Caco-2 (cell line): ENCODE results near the gene COMMD3. TPM values are rescaled to one million over a fixed set of nuclear protein-coding genes. Genes with fewer than 3 reads are reported as not detected.

ENCODE experiments used
- BruUV-seq: library from RNA; stranded (reverse); fragments of 400-500 nt; replicated peaks from 2 replicates; lab custom pipeline; 2021; lab: Mats Ljungman, UMichigan
- CTCF ChIA-PET: fragments of 300-600 bp; sonication (Branson Sonifier 250); formaldehyde crosslinking; loops from one replicate; lab custom pipeline; 2022; ENCODE audit warnings: antibody characterized with exemption; lab: Charles Lee
- POLR2A ChIA-PET: fragments of 300-600 bp; sonication (Branson Sonifier 250); formaldehyde crosslinking; loops from one replicate; lab custom pipeline; 2022; ENCODE audit warnings: antibody characterized with exemption; lab: Charles Lee
- DNase-seq, 2 experiments: peaks; one replicate each; pipeline versions ENCODE4 v3.0.0 to v3.0.0-alpha.2; 2020 to 2022
- H3K27me3 ChIP-seq: replicated peaks from 2 replicates; pipeline ENCODE4 v1.6.0; 2011; ENCODE audit warnings: low read length; ENCODE audit not compliant: control insufficient read depth, insufficient read depth
- H3K36me3 ChIP-seq: 2 replicates; pipeline ENCODE4 v1.5.1; 2011; ENCODE audit warnings: low read length; ENCODE audit not compliant: control insufficient read depth, insufficient read depth
- H3K4me1 ChIP-seq: fragments of 250-450 bp; sonication (Bioruptor Pico); 2 replicates; pipeline ENCODE4 v1.5.1; 2020; ENCODE audit warnings: mild to moderate bottlenecking
- H3K4me3 ChIP-seq: 2 replicates; pipeline ENCODE4 v1.5.1; 2011; ENCODE audit warnings: low read depth, mild to moderate bottlenecking, control low read depth, low read length
- H3K9me3 ChIP-seq: fragments of 250-450 bp; sonication (Bioruptor Pico); 2 replicates; pipeline ENCODE4 v1.5.1; 2020; ENCODE audit warnings: mild to moderate bottlenecking, moderate library complexity
- H3K27ac Mint-ChIP-seq: one replicate; pipeline ENCODE4 v1.8.0; 2022; ENCODE audit warnings: mixed read lengths; ENCODE audit not compliant: unreplicated experiment
- H3K27me3 Mint-ChIP-seq: one replicate; pipeline ENCODE4 v1.8.0; 2022; ENCODE audit warnings: mixed read lengths; ENCODE audit not compliant: insufficient read depth, unreplicated experiment
- H3K36me3 Mint-ChIP-seq: one replicate; pipeline ENCODE4 v1.8.0; 2022; ENCODE audit warnings: mild to moderate bottlenecking, mixed read lengths; ENCODE audit not compliant: insufficient read depth, unreplicated experiment
- H3K4me1 Mint-ChIP-seq: one replicate; pipeline ENCODE4 v1.8.0; 2022; ENCODE audit warnings: low read depth, mixed read lengths; ENCODE audit not compliant: unreplicated experiment
- H3K4me3 Mint-ChIP-seq: one replicate; pipeline ENCODE4 v1.8.0; 2022; ENCODE audit warnings: mild to moderate bottlenecking, moderate library complexity, mixed read lengths; ENCODE audit not compliant: unreplicated experiment
- H3K9me3 Mint-ChIP-seq: one replicate; pipeline ENCODE4 v1.8.0; 2022; ENCODE audit warnings: mixed read lengths; ENCODE audit not compliant: unreplicated experiment
- intact Hi-C: fragments of 100-400 bp; cut with micrococcal nuclease; formaldehyde crosslinking; loops from one replicate; pipeline ENCODE4 v1.10.0; 2022; ENCODE audit not compliant: unreplicated experiment
- total RNA-seq: library from RNA; stranded (reverse); gene quantifications from 2 replicates; pipeline ENCODE4 v1.2.3, GENCODE V29; 2022
- TF ChIP-seq, protein P1 (sequence below), 2 experiments: fragments of 200-600 bp in 1 of 2; IDR thresholded peaks; 1 replicate in 1 of 2; 2 replicates in 1 of 2; pipeline versions ENCODE4 v1.5.1 to v1.8.0; 2011 to 2022; ENCODE audit warnings: antibody characterized with exemption in 1 of 2, control low read depth in 1 of 2, inconsistent platforms in 1 of 2, low read depth in 1 of 2, low read length in 1 of 2, mild to moderate bottlenecking in 1 of 2, moderate library complexity in 1 of 2; ENCODE audit not compliant: insufficient read depth in 1 of 2, severe bottlenecking in 1 of 2, unreplicated experiment in 1 of 2

The COMMD3 gene
- total RNA-seq, 1 experiment from 2014 or later, result 50.7 TPM

- intact Hi-C loops, result loop anchor here (2.0 kb wide), 1 partner anchor 23 kb away; no protein-coding TSS in a partner anchor
- no peak for DNase-seq
- Histone ChIP-seq H3K36me3 (no peaks in the 10 kb centered on the region), H3K9me3 (no peaks in the 10 kb centered on the region), H3K27me3 (no peaks in the 10 kb centered on the region), H3K4me1 (no peaks in the 10 kb centered on the region), H3K4me3 (no peak overlapping the region)
- H3K36me3 Mint-ChIP-seq, result no peaks in the 10 kb centered on the region
- ChIA-PET POLR2A (no interaction called here), CTCF (no interaction called here)
- TF ChIP-seq, protein P1, sequence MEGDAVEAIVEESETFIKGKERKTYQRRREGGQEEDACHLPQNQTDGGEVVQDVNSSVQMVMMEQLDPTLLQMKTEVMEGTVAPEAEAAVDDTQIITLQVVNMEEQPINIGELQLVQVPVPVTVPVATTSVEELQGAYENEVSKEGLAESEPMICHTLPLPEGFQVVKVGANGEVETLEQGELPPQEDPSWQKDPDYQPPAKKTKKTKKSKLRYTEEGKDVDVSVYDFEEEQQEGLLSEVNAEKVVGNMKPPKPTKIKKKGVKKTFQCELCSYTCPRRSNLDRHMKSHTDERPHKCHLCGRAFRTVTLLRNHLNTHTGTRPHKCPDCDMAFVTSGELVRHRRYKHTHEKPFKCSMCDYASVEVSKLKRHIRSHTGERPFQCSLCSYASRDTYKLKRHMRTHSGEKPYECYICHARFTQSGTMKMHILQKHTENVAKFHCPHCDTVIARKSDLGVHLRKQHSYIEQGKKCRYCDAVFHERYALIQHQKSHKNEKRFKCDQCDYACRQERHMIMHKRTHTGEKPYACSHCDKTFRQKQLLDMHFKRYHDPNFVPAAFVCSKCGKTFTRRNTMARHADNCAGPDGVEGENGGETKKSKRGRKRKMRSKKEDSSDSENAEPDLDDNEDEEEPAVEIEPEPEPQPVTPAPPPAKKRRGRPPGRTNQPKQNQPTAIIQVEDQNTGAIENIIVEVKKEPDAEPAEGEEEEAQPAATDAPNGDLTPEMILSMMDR (IDR thresholded peaks at IDR 0.05; ENCODE audit: insufficient read depth in 1 of 2, low read depth in 1 of 2, low read length in 1 of 2, severe bottlenecking in 1 of 2, unreplicated experiment in 1 of 2), result no peak
- H3K4me3 Mint-ChIP-seq, result no peak overlapping the region
- no peak overlapping the region for H3K27ac Mint-ChIP-seq
- no TSS peak for BruUV-seq
- no peaks in the 10 kb centered on the region for H3K9me3 Mint-ChIP-seq
- peaks cover 7% of the 10 kb centered on the region for H3K4me1 Mint-ChIP-seq
- no peaks in the 10 kb centered on the region for H3K27me3 Mint-ChIP-seq
Measured at GRCh38 chr10:22367471-22367870, 51.3 kb downstream of the COMMD3 start.

DNA sequence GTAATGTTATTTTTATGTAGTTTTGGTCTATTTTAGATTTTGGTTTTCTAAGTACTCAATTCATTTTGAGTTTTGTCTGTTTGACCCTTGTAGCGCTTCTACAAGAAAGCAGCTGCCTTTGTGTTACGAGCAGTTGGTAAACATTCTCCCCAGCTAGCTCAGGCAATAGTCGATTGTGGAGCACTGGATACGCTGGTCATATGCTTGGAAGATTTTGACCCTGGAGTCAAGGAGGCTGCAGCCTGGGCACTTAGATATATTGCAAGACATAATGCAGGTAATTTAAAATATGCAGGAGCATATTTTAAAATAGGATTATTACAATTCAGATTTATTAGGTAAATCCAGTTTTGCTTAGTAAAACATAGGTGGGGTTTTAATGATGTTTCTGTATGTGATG lies 52.2 kb downstream of the COMMD3 start:
- BruUV-seq, result no TSS peak
- TF ChIP-seq, protein P1 (IDR thresholded peaks at IDR 0.05; ENCODE audit: insufficient read depth in 1 of 2, low read depth in 1 of 2, low read length in 1 of 2, severe bottlenecking in 1 of 2, unreplicated experiment in 1 of 2), result no peak
- Histone ChIP-seq H3K4me1 (no peaks in the 10 kb centered on the region), H3K36me3 (no peaks in the 10 kb centered on the region), H3K9me3 (no peaks in the 10 kb centered on the region), H3K4me3 (no peak overlapping the region), H3K27me3 (no peaks in the 10 kb centered on the region)
- H3K27ac Mint-ChIP-seq, result no peak overlapping the region
- H3K27me3 Mint-ChIP-seq, result no peaks in the 10 kb centered on the region
- intact Hi-C loops, result no loop called here
- POLR2A ChIA-PET, result no interaction called here
- H3K9me3 Mint-ChIP-seq, result no peaks in the 10 kb centered on the region
- CTCF ChIA-PET, result no interaction called here
- no peak for DNase-seq
- no peaks in the 10 kb centered on the region for H3K36me3 Mint-ChIP-seq
- peaks cover 7% of the 10 kb centered on the region for H3K4me1 Mint-ChIP-seq
- H3K4me3 Mint-ChIP-seq, result no peak overlapping the region

GRCh38 chr10:22368981-22369380 lies 52.8 kb downstream of the COMMD3 start:
- TF ChIP-seq, protein P1 (IDR thresholded peaks at IDR 0.05; ENCODE audit: insufficient read depth in 1 of 2, low read depth in 1 of 2, low read length in 1 of 2, severe bottlenecking in 1 of 2, unreplicated experiment in 1 of 2), result no peak
- Mint-ChIP-seq H3K4me3 (no peak overlapping the region), H3K27ac (no peak overlapping the region), H3K27me3 (no peaks in the 10 kb centered on the region), H3K9me3 (no peaks in the 10 kb centered on the region), H3K36me3 (no peaks in the 10 kb centered on the region), H3K4me1 (peaks cover 7% of the 10 kb centered on the region)
- Histone ChIP-seq H3K4me3 (no peak overlapping the region), H3K27me3 (no peaks in the 10 kb centered on the region), H3K4me1 (no peaks in the 10 kb centered on the region), H3K36me3 (no peaks in the 10 kb centered on the region), H3K9me3 (no peaks in the 10 kb centered on the region)
- DNase-seq, result no peak
- BruUV-seq, result no TSS peak
- ChIA-PET POLR2A (no interaction called here), CTCF (no interaction called here)
- intact Hi-C loops, result no loop called here
